Measurements from ENCODE around the gene ITGB4.

The ITGB4 gene

DNA sequence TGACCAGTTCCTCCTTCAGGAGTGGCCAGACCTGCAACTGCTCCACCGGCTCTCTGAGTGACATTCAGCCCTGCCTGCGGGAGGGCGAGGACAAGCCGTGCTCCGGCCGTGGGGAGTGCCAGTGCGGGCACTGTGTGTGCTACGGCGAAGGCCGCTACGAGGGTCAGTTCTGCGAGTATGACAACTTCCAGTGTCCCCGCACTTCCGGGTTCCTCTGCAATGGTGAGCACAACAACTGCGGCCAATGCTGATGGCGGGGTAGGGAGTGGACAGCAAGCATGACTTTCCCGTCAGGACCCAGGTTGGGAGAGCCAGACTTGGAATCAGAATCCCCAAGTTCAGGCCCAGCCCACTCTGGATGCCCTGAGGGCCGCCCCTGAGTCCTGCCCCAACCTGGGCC, 12.2 kb downstream of the ITGB4 start:
- DNase-seq = no peak

DNA sequence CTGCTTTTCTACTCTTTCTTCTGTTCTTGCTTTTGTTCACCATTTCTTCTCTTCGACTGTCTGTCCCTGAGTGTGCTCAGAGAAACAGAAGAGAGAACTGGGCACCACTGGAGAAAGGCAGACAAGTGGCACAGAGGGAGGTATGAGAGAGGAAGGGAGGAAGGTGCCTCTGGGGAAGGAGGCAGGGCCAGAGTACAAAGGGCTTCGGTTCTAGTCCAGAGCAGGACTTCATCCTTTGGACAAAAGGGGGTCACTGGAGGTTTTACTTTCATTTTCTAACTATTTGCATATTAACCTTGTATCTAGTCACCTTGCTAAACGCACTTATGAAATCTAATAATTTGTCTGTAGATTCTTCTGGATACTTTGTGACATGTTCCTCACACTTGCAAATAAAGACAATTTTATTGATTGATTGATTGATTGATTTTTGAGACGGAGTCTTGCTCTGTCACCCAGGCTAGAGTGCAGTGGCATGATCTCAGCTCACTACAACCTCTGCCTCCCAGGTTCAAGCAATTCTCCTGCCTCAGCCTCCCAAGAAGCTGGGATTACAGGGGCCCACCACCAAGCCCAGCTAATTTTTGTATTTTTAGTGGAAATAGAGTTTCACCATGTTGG, 13.5 kb downstream of the ITGB4 start:
- DNase-seq = no peak

DNA sequence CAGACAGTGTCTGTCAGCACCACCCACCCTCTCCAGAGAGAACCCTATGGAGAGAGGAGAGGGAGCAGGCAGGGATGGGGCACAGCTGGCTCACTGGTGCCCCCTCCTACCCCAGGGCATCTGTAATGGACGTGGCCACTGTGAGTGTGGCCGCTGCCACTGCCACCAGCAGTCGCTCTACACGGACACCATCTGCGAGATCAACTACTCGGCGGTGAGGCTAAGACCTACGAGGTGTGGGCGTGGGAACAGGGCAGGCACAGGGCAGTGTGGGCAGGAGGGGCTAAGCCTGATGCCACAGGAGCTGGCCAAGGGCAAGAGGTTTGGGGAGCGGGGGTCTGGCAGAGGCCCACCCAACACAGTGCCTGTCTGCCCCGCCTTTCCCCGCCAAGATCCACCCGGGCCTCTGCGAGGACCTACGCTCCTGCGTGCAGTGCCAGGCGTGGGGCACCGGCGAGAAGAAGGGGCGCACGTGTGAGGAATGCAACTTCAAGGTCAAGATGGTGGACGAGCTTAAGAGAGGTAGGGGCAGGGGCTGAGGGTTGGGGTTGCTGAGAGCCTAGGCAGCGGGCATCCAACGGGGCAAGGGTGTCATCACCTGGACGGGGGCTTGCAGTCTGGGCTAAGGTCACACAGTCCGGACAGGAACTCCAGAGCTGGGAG, 15.0 kb downstream of the ITGB4 start:
- no peak for DNase-seq

DNA sequence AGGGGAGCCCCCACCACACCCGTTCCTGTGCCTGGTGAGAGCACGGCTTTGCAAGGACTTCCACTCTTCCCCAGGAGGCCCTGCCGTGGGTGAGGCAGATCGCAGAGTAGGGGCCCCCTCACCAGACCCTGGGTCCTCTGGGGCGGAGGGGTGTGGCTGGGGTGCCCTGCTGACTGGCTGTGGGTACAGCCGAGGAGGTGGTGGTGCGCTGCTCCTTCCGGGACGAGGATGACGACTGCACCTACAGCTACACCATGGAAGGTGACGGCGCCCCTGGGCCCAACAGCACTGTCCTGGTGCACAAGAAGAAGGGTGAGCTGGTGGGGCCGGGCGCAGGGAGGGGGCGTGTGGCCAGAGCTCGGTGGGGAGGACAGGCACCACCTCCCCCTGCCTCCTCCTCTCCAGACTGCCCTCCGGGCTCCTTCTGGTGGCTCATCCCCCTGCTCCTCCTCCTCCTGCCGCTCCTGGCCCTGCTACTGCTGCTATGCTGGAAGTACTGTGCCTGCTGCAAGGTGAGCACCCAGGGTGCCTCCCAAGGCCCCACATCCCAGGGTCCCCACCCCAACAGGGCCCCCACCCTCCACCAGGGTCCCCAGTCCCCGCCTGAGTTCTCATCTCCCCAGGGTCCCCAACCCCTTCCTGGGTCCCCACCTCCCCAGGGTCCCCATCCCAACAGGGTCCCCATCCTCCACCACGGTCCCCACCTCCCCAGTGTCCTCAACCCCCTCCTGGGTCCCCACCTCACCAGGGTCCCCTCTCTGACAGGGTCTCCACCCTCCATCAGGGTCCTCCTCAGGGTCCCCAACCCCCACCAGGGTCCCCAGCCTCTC, 16.1 kb downstream of the ITGB4 start:
- DNase-seq = no peak

DNA sequence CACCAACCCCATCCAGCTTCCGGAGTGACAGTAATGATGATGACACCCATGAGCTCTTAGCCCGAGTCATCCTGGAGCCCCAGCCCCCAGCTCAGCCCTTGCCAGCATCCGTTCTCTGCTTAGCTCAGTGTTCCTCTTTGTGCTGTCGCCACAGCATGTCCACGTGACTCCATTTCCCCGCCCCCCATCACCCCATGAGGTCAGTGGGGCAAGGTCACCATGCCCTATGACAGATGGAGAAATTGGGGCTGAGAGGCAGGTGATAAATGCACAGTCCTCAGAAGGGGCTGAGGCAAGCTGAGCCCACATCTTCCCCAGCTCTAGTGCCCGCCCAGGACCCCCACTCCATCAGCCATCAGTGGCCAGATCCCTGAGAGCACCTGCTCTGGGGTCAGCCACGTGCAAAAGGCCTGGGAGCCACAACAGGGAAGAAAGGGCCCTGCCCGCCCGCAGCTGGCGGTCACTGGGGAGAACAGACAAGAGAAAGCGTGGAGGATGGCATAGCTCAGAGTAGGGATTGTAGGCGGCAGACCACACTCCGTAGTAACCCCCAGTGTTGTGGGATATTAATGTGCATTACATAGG, 17.1 kb downstream of the ITGB4 start:
- no peak for DNase-seq

DNA sequence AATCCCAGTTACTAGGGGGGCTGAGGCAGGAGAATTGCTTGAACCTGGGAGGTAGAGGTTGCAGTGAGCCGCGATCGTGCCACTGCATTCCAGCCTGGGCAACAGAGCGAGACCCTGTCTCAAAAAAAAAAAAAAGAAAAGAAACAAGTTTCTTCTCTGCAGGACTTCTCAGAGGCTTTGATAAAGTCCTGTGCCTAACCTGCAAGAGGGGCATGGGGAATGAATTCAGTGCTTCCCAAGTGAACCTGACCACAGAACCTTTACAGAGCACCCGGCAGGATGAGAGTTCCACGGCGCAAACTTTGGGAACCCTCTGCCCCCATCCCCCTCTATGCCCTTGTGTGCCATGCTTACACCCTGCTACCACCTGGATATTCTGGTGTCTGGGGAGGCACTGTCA, 17.9 kb downstream of the ITGB4 start:
- DNase-seq = no peak

DNA sequence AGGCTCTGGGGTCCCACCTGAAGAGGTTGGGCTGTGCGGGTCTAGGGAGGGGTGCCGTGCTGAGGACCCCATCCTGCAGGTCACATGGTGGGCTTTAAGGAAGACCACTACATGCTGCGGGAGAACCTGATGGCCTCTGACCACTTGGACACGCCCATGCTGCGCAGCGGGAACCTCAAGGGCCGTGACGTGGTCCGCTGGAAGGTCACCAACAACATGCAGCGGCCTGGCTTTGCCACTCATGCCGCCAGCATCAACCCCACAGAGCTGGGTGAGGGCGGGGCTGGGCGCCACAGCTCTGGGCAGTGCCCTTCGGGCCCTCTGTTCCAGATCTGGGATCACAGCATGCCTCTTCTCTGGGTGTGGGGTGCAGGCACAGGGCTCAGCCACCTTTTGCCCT, 18.5 kb downstream of the ITGB4 start:
- DNase-seq = no peak

DNA sequence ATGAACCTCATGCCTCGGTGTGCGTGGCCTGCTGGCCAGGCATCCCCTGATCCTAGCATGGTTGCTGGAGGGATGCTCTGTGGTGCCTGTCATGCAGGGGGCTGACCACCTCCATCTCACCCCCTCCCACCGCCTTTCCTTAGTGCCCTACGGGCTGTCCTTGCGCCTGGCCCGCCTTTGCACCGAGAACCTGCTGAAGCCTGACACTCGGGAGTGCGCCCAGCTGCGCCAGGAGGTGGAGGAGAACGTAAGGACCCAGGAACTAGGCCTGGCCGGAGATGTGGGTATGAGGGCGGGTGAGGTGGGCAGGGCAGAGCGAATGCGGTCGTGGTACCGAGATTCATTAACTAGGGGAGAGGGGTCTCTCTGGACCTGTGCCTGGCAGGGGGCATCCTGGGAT, 19.0 kb downstream of the ITGB4 start:
- DNase-seq = no peak

DNA sequence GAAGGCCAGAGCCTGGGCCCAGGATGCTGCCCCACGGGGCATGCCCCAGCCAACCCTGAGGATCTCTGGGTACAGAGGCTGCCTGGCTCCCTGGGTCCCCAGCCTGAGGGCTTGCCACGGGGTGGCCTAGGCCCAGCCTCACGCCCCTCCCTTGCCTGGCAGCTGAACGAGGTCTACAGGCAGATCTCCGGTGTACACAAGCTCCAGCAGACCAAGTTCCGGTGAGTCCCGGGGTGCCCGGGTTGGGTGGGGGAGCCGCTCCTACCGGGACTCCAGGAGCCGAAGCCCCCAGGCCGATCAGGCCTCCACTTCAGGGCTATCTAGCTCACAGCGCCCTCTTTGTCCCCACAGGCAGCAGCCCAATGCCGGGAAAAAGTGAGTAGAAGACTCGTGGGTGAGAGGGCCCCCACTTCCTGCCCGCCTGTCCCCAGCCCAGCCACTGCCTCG, 19.4 kb downstream of the ITGB4 start:
- DNase-seq = no peak

DNA sequence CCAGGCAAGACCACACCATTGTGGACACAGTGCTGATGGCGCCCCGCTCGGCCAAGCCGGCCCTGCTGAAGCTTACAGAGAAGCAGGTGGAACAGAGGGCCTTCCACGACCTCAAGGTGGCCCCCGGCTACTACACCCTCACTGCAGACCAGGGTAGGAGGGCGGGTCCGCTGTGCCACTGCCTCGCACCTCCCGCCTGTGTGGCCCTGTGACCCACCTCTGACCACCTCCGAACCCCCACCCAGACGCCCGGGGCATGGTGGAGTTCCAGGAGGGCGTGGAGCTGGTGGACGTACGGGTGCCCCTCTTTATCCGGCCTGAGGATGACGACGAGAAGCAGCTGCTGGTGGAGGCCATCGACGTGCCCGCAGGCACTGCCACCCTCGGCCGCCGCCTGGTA, 21.1 kb downstream of the ITGB4 start:
- no peak for DNase-seq

DNA sequence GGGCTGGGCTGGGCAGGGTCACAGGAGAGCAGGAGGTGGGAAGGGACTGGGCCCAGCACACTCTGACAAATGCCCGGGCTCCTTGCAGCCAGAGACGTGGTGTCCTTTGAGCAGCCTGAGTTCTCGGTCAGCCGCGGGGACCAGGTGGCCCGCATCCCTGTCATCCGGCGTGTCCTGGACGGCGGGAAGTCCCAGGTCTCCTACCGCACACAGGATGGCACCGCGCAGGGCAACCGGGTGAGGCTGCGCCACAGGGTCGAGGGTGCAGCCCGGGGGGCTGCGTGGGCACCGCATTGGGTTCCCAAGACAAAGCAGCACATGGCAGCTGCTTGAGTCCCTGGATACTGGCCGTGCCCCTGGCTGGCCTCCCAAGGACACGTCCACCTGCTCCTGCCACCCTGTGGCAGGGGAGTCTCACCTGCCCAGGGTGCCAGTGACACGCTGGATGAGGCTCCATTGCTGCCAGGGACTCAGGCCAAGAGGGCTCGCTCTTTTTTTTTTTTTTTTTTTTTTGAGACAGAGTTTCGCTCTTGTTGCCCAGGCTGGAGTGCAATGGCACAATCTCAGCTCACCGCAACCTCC, 22.5 kb downstream of the ITGB4 start:
- DNase-seq = no peak

DNA sequence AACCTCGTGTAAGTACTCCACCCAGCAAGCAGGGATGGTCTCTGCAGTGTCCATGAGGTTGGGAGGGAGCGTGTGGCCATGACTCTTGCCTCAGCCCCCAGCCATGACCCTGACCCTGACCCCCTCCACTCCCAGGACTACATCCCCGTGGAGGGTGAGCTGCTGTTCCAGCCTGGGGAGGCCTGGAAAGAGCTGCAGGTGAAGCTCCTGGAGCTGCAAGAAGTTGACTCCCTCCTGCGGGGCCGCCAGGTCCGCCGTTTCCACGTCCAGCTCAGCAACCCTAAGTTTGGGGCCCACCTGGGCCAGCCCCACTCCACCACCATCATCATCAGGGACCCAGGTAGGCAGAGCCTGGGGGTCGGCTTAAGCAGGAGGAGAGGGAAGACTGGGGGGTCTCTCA, 27.4 kb downstream of the ITGB4 start:
- no peak for DNase-seq

DNA sequence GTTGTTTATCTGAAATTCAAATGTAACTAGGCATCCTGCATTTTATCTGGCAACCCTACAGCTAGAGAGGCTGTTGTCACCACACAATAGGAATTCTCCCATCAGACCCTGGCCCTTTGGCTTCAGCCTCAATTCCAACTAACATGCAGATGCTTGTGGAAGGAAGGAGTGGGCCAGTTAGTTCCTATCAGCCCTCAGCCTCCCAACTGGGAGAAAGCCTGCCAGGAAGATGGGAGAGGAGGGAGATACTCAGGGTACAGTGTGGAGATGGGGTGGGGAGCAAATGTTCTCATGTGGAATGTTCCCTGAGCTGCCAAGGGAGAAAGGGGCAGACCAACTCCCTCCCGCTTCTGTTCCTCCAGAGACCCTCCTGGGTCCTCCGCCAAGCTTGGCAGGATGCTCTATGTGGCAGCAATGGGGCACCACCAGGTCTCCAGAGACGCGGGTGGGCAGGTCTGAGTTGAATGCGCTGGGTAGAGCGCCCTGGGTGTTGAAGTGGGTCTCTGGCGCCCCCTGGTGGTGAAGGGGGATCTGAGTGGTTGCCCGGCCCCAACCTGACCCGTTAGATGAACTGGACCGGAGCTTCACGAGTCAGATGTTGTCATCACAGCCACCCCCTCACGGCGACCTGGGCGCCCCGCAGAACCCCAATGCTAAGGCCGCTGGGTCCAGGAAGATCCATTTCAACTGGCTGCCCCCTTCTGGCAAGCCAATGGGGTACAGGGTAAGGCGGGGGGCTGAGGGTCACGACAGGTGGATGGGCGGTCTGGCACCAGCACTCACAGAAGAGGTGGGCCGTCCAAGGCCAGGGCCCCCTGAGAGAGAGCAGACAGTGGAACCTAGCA, 28.5 kb downstream of the ITGB4 start:
- peak; percentile 78 for DNase-seq

DNA sequence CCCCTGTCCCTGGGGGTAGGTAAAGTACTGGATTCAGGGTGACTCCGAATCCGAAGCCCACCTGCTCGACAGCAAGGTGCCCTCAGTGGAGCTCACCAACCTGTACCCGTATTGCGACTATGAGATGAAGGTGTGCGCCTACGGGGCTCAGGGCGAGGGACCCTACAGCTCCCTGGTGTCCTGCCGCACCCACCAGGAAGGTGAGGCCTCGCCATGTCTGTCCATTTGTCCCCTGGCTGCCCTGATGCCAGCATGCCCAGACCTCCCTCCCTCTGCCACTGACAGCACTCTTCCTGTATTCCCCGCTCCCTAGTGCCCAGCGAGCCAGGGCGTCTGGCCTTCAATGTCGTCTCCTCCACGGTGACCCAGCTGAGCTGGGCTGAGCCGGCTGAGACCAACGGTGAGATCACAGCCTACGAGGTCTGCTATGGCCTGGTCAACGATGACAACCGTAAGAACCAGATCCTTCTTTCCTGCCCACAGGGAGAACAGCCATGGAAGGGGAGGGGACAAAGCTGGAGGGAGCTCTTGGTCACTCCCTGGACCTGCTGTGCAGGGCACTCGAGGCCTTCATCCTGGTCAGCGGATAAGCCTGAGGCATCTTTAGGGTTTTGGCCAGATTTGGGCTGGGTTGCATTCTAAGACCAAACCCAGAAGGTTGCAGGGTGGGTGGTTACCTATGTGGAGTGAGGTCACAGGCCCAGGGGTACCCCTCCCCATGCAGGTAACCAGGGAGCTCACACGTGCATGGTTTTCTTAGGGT, 29.6 kb downstream of the ITGB4 start:
- no peak for DNase-seq

DNA sequence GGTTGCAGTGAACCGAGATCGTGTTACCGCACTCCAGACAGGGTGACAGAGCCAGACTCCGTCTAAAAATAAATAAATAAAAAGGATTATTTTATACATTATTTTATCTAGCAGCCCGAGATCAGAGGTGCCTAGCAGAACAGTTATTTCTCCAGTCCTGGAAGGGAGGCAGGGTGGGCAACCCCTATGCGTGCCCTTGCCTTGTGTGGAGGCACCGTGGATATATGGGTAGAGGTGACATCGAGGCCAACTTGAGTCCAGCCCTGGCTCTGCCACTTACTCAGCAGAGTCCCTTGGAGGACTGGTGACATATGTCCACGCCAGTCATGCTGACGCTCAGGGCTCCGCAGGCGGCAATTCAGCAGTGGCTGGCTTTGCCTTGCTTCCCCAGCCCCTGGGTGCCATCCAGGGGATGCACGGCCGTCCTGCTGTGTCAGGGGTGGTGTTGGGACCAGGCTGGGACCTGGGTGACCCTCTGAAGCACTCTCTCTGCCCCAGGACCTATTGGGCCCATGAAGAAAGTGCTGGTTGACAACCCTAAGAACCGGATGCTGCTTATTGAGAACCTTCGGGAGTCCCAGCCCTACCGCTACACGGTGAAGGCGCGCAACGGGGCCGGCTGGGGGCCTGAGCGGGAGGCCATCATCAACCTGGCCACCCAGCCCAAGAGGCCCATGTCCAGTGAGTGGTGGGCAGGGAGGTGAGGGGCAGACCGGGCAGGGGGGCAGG, 30.6 kb downstream of the ITGB4 start:
- DNase-seq = no peak

DNA sequence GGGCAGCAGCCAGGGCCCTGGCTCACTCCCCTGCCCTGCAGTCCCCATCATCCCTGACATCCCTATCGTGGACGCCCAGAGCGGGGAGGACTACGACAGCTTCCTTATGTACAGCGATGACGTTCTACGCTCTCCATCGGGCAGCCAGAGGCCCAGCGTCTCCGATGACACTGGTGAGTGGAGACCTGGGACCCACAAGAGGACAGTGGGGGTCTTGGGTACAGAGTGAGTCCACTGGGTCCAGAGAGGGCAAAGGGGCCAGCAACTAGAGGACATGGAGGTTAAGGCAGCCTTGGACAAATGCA, 31.1 kb downstream of the ITGB4 start:
- DNase-seq = no peak

DNA sequence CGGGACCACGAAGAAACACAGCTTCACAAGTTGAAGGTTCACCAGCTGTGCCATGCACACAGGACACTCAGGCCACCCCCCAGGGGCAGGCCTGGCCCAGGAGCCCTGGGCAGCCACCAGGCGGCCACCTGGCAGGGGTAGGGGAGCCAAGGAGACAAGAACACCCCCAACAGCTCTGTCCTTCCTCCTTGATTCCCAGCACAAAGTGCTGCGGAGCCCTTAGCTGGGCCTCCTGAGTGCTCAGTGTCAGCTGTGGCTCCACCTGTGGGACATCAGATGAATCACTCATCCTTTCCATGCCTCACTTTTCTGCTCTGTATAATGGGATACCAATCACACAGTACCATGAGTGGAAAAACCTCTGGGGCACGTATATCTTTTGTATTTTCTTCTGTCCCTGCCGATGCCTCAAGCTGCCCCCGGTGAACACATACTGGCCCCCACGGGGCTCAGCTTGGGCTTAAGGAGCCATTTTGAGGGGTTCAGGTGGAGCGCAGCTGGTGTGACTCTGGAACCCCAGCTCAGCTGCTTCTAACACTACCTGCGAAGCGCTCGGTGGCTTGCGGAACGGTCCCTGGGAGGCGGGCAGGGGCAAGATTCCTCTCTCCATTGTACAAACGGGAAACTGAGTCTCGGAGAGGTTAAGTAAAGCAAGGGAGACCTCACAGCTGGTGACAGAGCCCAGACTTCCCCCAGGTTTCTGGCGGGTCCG, 31.7 kb downstream of the ITGB4 start:
- no peak for DNase-seq

DNA sequence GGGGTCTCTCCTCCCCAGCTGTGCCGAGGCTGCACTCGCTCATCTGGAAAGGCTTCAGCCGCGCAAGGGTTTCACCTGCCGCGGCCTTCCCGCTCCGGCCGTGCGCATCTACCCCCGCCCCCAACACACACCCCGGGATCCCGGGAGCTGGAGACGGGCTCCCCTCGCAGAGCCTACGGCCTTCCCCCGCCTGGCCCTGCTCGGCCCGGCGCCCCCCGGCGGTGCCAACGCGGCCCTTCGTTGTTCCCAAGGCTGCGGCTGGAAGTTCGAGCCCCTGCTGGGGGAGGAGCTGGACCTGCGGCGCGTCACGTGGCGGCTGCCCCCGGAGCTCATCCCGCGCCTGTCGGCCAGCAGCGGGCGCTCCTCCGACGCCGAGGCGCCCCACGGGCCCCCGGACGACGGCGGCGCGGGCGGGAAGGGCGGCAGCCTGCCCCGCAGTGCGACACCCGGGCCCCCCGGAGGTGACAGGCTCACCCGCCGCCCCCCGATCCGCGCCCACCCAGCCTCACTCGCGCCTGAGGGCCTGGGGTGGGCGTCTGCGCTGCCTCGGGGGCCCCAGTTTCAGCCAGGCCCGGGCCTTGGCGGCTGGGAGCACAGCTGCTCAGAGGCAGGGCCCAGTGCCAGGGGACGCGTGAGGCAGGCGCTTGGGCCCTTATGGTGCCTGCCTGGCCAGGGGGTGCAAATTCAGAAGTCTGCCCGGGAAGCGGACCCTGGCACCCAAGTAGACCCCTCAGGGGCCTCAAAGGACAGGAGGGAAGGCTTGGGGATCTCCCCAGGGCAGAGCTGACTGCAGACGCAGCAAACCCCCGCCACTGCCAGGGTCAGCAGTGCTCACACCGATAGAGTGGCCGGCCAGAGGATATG, 32.5 kb downstream of the ITGB4 start:
- no peak for DNase-seq

Measured in COR-L47 (cell line).